Stimulated activated CD4-positive, alpha-beta T cell treated with anti-CD3 and anti-CD28 coated beads, Interleukin-1b, Interleukin-23, amount 100 ng/mL, for 4 hours (primary cell): Measurements from ENCODE around the gene TUBA1A.
"Not testable (repeated sequence)": the region's sequence is repeated elsewhere in the genome, so short reads cannot be mapped to it uniquely, and the experiment has no call there.

ENCODE experiments used
- DNase-seq, 2 donors: peaks; one replicate each; pipeline ENCODE4 v3.0.0-alpha.2; 2020; ENCODE audit warnings: low read depth in 2 of 2

The TUBA1A gene

GRCh38 chr12:49147384-49147783 lies 41.5 kb downstream of the TUBA1A start:
- DNase-seq = no peak

- DNase-seq = no peak
These were observed 42.5 kb downstream of the TUBA1A start for GRCh38 chr12:49146406-49146805.

GRCh38 chr12:49144384-49144783 lies 44.5 kb downstream of the TUBA1A start:
- no peak for DNase-seq

- no peak for DNase-seq
These were observed 49.9 kb downstream of the TUBA1A start for GRCh38 chr12:49138999-49139398.

GRCh38 chr12:49138587-49138986 lies 50.3 kb downstream of the TUBA1A start:
- DNase-seq = no peak

- no peak for DNase-seq
These were observed 51.4 kb downstream of the TUBA1A start for GRCh38 chr12:49137476-49137875.

- not testable (repeated sequence) for DNase-seq
These were observed 51.9 kb downstream of the TUBA1A start for GRCh38 chr12:49136997-49137396.
